A549 treated with RU486 at 1 μM for 4 hours (cell line): ENCODE results near the gene LRP8. TPM values are rescaled to one million over a fixed set of nuclear protein-coding genes. Genes with fewer than 3 reads are reported as not detected.

Experiments
- total RNA-seq: library from RNA; stranded (reverse); fragments of 200-300 nt; extraction: Qiagen RNA extraction; gene quantifications from 5 replicates; pipeline ENCODE4 v1.2.3, GENCODE V29; 2022; ENCODE audit warnings: low read depth

The LRP8 gene
- total RNA-seq = 40.5 to 52.4 TPM (median 47.0 TPM) in 5 replicates

DNA sequence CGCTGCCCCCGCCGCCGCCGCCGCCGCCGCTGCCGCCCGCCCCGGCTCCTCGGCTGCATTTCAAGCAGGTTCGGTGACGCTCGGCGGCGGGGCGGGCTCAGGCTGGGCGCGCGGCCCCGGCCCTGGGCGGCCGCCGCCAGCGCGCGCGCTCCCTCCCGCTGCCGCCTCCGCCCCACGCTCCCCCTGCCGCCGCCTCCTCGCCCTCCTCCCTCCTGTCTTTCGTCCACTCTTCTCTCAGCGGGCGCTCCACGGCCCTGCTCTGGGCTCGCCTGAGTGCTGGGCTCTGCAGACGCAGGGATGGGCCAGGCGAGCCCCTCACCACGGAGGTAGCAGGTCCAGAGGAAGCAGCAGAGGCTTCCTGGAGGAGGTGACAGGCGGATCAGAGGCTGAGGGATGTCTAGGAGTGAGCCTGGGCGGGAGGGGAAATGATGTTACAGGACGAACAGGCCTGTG lies at the start of gene LRP8:
Gene LRP8, minus strand, starts transcription at position 62 of the 453 bp plus-strand sequence. CDS start 158 bp downstream, outside the sequence.

DNA sequence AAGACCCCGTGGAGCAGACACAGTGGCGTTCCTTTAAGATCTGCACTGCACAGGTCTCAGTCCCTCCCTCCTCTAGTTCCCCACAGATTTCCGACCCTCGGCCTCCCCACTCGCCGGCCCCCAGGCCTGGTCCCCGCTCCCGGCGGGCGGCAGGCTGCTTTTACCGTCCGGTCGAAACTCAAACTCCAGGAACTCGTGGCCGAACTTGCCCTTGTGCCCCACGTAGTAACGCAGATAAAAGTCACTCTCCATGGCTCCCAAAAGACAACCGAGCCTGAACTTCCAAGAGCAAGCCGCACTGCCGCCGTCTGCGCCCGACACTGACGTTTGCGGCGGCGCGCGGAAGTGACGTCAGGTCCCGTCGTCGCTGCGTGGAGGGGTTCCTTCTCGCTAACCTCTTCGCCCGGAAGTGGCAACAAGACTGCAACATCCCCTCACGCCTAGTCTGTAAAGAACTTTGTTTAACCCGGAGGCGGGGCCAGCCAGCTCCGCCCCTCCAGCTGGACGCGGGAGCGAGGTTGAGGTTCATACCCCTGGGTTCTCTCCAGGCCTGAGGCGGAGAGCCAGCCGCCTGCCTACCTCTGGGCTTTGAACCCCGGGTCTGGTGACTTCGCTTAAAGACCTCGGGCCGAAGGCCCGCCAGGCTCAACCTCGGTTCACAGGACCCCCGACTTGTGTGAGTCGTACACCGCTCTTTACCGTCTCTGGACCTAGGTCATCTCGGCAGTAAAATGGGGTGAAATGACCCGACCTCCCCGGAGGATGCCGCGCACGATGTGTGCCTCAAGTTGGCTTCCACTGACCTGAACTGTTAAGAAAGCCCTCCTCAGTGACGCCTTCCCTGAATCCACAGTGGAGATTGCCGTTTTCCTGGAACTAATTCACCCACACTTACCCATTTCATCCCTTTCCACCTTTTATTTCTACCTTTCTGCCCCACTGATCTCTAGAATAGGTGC lies 89.4 kb downstream of the LRP8 start, which contains the start of gene MAGOH:
Gene MAGOH, minus strand, starts transcription at position 322 of the 959 bp plus-strand sequence. Its CDS starts 70 bp downstream, at position 252.

DNA sequence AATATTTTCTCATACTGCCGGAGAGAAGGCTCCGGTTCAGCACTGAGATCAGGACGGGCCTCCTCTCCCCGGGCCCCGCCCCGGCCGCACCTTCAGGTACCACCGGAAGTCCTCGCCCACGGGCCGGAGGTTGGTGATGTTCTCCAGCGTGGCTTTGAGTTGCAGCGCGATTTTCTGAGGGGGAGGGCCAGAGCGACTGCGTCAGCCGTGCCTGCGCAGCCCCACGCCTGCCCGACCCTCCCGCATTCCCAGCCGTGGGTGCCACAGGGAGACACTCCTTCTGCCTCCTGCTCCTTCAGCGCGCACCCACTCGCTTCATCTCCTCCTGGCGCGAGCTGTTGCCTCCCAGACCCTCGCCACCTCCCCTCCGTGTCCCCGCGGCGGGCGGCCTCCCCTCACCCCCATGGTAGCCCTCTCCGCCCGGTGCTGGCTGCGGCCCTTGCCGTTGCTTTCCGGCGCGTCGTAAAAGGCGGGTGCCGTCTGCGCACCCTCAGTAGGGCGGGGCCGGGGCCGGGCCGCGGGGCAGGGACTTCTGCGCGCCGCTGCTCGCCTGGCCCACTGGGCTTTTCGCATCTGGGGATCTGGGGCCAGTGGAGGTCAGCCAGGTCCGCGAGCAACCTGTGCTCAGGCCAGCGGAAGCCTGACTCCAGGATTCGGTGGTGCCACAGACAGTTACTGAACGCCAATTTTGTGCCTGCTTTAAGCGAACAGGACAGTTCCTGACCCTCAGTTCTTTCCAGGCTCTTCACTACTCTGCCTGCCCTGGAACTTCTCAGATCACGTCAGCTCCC lies 107.5 kb downstream of the LRP8 start, which contains the start of gene CZIB:
Gene CZIB, minus strand, starts transcription at position 464 of the 791 bp plus-strand sequence. Its CDS starts 59 bp downstream, at position 405.

DNA sequence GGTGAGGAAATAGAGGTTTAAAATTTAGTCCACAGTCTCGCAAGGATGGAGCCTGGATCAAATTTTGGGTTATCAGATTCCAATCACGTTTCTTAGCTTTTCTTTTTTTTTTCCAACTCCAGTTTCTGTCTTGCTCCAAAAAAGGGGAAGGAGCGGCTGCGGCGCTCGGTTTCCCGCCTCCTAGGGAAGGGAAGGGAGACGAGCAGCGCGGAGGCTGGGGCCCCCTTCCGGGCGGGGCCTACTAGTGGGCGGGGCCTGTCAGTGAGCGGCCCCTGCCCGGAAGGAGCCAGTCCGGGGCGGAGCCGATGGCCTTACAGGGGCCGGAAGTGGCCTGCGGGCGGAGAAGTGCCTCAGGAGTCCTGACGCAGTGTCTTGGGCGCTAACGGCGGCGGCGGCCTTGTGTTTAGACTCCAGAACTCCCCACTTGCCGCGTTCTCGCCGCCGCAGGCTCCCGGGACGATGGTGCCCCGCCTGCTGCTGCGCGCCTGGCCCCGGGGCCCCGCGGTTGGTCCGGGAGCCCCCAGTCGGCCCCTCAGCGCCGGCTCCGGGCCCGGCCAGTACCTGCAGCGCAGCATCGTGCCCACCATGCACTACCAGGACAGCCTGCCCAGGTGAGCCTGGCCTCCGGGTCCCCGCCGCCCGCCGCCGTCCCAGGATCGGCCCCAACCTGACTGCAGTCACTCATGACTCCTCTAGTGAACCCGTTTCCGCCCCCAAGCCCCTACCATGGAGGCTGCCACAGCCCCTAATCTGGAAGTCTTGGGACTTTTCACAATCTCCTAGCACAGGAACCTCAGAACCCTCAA lies 131.2 kb downstream of the LRP8 start, which contains the start of gene CPT2:
Gene CPT2, plus strand, starts transcription at position 340 of the 806 bp plus-strand sequence. Its CDS starts 120 bp downstream, at position 460.

Other genes starting within 250 kb of the LRP8 start
- gene SLC1A7, start 185.4 kb downstream of the LRP8 start, total RNA-seq = not detected in 5 replicates
- gene CPT2, start 131.2 kb downstream of the LRP8 start, total RNA-seq = 8.2 to 10.4 TPM (median 9.2 TPM) in 5 replicates
- gene CZIB, start 107.4 kb downstream of the LRP8 start, total RNA-seq = 29.0 to 35.2 TPM (median 30.7 TPM) in 5 replicates
- 64.8 to 104 TPM (median 67.9 TPM) in 5 replicates for gene MAGOH, start 89.6 kb downstream of the LRP8 start, total RNA-seq
- gene DMRTB1, start 131.3 kb upstream of the LRP8 start, total RNA-seq = not detected in 5 replicates